NCI-H2171 (cell line): Measurements from ENCODE around the gene ZNF674.
"Not testable (repeated sequence)": the region's sequence is repeated elsewhere in the genome, so short reads cannot be mapped to it uniquely, and the experiment has no call there.

Experiments
- DNase-seq: peaks from one replicate; lab custom pipeline; 2025; lab: John Stamatoyannopoulos, UW

ZNF674 gene

DNA sequence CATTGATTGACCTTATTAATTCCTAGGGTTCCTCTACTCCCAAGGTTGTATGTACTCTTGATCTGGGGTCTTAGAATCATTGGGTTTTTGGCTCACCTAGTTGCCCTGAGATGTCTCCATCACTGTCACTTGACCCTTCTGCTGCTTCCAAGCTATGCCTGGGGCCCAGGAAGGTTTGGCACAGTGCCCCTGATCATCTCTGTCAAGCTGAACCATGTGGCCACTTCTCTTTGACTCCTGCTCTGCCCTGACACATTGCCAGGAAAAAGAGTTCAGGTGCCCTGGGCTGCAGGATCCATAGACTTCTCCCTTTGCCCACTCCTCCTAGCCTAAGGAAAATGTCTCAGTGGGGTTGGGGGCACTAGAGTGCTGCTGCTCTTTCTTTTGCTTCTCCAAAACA is 24.4 kb upstream of the ZNF674 start:
- no peak for DNase-seq

DNA sequence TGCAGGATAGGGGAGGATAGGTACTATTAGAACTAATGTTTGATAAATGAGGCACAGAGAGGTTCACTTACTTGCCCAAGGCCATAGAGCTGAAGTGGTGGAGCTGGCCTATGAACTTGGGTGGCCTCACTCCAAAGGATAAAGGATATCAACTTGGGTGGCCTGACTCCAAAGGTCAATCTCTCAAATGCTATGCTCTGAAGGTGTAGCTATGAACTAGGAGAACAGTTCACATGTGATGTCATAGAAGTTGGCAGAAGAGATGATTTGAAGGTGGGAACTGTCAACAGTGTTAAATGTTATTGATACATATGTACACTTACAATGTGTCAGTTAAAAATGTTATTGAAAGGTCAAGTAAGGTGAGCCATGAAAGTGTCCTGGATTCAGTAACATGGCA is 22.2 kb upstream of the ZNF674 start:
- DNase-seq, result no peak

DNA sequence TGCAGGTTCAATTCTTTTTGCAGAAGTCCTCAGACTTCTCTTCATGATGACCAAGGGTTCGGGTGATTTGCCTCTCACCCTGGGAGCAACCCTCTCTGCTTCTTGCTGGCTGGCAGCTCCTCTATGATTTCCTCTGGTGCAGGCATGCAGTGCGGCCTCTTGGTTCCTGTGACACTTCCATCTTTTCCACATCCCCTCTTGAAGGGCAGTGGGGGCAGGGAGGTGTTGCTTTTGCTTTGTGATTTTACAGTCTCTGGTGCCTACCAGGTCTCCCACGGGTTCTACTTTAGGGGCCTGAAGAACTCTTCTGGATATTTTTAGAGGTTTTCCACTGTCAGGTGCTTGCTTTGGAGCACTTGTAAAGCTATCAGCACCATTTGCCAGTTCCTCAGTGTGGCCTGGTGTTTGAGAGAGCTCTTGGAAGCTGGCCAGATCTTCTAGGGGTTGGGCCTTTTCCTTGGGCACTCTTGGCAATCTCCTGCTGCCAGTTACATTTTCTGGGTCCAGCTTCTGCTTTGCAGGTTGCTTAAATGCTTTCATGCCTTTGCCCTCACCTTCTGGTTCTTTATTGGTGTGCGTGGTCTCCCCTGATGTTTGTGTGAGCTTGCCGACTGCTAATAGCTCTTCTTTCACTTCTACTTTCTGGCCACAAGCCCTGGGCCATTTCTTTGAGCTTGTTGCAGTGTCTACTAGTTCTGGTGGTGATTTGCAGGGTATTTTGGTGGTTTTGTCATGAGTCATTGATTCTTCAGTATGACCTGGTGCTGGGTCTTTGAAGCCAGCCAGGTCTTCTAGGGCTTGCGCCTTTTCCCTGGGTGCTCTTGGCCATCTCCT is 16.8 kb upstream of the ZNF674 start:
- no peak for DNase-seq

DNA sequence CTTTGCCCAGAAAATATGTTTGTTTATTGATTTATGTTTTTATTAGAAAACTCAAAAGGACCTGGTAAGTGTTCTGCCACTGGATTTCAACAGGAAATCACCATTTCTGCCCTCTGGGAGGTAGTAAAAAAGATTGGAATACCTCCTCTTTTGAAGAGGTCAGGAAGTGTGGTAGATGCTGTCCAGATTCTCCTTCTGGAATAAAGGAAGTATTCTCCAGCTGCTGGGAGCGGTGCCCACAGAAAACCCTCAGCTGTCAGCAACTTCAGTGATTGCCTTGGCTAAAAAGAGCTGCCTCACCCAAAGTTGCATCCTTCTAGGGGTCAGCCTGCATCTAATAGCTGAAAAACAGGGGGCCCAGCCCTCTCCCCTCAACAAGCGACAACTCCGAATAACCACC is 13.8 kb upstream of the ZNF674 start:
- DNase-seq, result no peak

DNA sequence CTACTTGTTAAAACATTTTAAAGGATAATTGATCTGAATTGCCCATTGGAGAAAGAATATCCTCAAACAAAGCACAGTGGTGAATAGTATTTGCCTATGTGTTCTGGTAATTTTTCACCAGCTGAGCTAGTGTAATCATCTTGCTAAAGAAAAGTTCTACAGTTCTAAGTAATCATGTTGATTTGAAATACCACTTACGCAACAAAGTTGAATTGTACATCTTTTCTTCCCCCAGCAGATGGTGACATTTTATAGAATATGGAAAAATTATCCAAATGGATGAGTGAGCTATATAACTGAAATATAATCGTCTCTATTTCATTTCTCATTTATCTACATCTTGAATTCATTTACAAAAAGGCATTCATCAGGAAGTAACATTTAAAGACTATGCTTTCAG is 9.7 kb upstream of the ZNF674 start:
- DNase-seq, result no peak

DNA sequence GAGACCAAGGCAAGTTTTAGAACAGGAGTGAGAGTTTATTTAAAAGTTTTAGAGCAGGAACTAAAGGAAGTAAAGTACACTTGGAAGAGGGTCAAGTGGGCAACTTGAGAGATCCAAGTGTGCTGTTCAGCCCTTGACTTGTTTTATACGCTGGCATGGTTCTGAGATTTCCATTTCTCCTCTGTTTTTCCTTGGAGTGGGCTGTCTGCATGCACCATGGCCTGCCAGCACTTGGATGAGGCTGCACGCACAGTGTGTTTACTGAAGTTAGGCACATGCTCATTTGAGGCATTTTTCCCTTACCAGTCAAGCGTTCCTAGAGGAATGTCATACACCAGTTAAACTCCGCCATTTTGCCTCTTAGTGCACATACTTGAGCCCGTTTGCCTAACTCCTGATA is 8.7 kb upstream of the ZNF674 start:
- DNase-seq, result no peak

DNA sequence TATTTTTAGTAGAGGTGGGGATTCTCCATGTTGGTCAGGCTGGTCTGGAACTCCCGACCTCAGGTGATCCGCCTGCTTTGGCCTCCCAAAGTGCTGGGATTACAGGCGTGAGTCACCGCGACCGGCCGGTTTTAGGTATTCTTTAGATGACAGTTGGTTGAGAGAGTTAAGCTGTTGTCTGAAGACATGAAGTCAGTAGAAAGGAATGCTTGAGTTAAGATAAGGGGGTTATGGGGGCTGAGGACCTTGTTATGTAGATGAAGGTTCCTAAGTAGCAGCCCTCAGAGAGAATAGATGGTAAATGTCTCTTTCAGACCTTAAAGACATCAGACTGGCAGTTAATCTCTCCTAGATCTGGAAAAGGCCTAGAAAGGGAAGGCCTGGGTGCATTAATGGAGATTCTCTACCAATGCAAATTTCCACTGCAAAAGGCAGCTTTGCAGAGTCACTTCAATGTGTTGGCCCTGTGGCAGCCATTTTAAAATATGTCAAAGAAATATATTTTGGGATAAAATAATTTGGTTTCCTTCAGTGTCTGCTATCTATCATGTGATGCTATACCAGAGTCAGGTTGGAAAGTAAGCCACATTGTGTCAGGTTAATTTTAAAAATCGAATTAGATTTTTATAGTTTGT is 6.4 kb upstream of the ZNF674 start:
- no peak for DNase-seq

DNA sequence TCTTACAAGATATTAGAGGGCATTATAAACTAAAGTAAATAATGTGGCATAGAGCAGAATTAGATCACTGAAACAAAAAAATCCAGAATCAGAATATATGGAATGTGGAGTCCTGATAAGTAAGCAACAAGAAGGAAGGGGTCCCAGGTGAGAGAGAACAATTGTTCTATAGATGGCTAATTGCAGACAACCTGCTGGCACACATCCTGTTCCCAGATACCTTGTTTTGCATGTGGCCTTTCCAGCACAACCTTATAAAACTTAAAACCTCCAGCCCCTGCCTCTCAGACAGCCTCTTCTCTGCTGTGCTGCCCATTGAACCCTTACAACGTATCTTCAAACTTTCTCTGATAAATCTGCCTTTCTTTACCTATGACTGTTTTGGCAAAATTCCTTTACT is 4.7 kb upstream of the ZNF674 start:
- DNase-seq, result no peak

DNA sequence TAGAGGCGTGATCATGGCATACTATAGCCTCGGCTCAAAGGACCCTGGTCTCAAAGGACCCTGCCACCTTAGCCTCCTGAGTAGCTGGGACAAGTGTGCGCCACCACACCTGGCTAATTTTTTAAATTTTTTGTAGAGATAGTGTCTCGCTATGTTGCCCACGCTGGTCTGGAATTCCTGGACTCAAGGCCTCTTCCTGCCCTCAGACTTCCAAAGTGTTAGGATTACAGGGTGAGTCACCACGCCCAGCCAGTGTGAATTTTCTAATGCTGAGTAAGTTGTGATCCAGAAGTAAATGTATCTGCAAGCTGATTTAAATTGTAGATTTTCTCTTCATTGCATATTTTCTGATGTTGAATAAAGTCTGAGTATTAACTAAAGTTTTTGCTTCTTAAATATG is 2.6 kb upstream of the ZNF674 start:
- no peak for DNase-seq

DNA sequence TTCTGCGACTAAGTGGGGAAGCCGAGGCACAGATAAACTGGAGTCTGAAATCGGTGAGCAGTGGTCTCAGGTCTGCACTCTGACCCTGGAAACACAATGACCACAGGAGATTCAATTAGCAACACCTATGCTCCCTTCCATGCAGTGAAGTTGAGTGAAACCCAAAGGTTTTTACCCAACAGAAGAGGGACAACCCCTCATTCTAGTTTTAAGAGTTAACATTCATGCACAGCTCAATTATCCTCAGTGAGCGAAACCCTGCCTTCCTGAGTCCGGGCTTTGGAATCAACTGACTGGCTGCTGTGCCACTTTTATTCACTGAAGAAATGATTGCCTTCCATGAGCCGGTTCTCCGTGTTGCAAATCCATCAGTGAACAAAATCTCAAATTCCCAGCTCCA is 694 bp downstream of the ZNF674 start:
- DNase-seq, result not testable (repeated sequence)

DNA sequence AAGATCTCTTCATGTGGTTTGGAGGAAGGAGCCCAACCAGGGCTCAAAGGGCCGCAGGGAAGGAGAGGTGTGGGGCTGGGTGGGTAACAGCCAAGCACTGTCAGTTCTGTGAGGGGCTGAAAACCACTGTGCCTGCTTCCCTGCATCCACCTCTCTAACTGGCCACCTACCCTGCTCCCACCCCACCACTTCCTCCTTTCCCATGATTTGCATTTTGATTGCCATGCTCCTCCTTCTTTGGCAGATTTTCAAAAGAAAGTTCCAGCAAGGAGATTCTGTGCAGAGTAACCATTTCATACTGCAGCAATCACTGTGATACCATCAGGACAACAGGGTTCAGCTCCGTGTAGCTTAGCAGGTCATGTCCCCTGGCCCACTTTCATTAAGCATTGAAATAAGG is 1.8 kb downstream of the ZNF674 start:
- no peak for DNase-seq

DNA sequence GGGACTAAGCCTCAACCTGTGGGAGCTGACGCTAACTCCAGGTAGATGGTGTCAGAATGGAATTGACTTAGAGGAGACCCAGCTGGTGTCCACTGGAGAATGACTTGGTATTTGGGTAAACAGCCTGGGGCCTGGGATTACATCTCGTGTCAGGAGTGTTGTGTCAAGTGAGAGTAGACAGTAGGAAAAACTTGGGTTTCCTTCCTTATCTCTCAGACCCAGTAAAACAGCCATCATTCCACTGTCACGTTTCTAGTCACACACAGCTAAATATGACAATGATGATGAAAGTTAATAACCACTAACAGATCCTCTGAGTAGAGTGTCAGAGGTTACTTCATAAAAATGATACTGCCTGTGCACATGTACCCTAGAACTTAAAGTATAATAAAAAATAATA is 13.8 kb downstream of the ZNF674 start:
- no peak for DNase-seq

DNA sequence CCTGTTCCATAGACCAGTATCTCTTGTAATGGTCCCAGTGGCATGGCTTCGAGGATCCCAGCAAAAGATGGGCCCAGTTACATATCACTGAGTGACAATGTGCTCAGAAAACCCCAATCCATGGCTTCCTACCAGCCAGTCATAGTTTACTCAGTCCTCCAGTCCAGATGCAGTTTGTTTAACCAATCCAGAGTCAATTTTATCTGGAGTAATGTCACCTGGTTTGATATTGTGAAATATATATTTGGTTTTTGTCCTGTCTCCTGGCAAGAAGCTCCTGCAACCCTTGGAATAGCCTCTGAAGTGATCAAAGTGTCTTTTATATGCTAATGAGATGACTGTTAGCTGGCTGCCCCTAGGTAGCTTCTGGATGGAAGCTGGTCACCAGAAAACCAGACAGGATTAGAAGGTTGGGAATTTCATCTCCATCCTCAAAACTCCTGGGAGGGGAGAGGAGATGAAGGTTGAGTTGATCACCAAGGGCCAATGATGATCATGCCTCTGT is 14.8 kb downstream of the ZNF674 start:
- not testable (repeated sequence) for DNase-seq

DNA sequence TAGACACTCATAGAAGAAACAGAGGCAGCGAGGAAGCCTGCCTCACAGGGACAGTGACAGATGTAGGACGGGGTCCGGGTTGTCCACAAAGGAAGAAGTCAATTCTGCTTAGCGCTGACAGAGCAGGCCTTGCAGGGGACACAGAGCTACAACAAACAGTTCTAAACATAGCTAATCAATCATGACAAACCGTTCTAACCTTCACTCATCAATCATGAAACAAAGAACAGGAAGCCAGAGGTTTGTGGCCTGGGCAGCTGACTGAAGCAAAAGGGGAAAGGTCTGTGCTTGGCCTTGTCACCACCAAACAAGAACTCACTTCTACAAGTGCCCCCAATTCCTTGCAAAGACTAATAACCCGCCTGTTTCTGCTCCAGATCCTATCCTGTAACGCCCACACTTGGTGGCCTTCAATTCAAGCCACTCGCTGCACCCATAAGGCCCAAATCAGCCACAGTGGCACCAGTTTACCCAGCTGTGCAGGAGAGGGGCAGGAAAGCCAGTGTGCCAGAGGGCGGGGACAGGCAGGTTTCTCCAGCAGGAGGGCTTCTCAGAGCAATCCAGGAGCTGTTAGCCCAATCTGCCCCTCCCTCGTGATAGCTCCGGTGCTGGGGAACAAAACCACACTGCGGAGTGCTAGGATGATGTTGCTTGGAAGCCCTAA is 15.3 kb downstream of the ZNF674 start:
- DNase-seq, result not testable (repeated sequence)

DNA sequence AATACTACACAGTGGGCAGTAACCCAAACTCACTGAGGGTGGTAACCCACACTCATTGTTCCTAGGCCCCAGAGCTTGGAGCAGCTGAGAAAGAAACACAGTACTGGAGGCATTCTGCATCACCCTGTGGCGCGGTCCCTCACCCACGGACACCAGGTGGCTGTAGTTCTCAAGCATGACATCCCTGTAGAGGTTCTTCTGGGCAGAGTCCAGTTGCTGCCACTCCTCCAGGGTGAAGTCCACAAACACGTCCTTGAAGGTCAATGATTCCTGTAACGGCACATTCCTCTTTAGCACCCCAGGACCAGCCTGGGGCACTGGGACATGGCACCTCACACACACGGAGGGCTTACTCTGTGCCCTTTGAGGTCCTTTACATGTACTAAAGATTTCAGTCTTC is 16.6 kb downstream of the ZNF674 start:
- not testable (repeated sequence) for DNase-seq

DNA sequence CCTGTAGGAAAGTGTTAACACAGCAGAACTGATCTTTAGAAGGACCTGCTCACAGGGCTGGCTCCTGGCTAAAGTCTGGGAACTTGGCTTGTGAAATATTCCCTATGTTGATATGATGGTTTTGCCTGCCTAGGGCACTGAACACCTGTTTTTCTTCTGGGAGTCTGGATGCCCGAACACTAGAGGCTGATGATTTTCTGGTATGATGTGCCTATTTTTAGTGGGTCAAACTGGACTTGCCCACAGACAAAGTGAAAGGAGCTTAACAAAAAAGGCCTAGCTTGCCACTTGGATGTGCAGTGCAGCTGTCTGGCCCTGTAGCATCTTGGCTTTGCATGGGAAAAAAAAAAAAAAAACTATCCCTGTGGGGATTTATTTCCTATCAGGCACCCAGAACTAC is 39.1 kb downstream of the ZNF674 start:
- DNase-seq, result no peak

DNA sequence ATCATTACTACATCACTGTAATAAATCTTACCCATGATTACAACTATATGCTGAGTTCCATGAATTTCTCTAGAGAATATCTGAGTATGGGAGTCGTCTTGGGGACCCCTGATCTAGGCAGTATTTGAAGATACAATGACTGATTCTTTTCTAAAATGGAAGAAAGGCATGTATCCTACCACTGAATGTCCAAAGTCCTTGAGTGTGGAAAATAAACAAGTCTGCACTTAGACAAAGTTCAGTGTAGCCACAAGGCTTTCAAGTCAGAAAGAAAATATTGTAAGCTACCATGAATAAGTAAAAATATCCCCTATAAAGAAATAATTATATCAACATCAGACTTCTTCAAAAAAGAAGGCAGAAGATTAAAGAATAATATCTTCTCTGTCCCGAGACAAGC is 42.4 kb downstream of the ZNF674 start:
- DNase-seq, result no peak

DNA sequence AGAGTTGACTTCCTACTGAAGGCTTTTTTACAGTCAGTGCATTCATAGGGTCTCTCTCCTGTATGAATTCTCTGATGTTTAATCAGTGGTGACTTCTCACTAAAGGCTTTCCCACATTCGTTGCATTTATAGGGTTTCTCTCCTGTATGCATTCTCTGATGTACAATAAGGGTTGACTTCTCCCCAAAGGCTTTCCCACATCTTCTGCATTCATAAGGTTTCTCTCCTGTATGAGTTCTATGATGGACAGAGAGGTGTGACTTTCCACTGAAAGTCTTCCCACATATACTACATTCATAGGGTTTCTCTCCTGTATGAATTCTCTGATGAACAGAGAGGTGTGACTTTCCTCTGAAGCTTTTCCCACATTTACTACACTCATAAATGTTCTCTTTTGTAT is 45.2 kb downstream of the ZNF674 start:
- no peak for DNase-seq

DNA sequence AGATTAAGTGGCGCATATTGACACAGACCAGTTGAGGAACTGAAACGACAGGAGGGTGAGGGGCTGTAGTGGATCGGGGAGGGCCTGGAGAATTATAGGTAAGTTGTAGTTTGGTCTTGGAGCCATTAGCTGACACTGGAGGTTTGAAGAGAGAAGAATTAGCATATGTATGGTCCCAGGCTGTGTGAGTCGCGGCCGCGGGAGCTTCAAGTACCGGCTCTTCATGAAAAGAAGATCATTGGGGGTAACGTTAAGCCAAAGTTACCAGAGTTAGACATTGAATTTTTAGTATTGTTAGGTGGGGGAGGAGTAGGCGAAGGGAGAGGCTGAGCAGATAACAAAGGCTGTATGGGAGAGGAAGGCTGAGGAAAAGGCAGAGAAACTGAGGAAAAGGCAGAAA is 56.5 kb downstream of the ZNF674 start:
- no peak for DNase-seq

DNA sequence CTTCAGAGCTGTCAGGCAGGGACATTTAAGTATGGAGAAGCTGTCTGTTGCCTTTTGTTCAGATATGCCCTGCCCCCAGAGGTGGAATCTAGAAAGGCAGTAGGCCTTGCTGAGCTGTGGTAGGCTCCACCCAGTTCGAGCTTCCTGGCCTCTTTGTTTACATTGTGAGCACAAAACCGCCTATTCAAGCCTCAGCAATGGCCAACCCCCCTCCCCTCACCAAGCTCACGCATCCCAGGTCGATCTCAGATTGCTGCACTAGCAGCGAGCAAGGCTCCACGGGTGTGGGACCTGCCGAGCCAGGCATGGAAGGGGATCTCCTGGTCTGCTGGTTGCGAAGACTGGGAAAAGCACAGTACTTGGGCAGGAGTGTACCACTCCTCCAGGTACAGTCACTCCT is 59.3 kb downstream of the ZNF674 start:
- no peak for DNase-seq

DNA sequence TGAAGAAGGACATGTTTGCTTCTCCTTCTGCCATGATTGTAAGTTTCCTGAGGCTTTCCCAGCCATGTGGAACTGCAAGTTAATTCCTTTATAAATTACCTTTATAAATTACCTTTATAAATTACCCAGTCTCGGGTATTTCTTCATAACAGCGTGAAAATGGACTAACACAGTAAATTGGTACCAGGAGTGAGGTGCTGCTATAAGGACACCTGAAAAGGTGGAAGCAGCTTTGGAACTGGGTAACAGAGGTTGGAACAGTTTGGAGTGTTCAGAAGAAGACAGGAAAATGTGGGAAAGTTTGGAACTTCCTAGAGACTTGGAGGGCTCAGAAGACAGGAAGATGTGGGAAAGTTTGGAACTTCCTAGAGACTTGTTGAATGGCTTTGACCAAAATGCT is 66.6 kb downstream of the ZNF674 start:
- not testable (repeated sequence) for DNase-seq

DNA sequence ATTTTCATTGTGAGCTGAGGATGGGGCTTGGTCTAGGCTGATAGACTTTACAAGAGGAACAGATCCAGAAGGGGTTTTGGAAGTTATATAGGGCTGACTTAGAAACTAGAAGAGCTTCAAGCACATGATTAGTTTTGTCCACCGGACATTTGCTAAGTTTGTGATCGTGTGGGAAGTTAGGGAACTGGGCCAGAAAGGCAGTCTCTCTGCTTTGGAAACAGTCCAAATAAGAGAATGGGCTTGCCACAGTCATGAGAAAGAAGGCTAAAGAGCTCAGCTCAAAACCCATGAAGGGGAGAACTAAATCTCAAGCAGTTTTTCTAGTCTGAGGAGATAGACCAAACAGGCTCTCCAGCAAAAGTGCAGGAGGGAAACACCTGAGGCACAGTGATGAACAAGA is 67.8 kb downstream of the ZNF674 start:
- no peak for DNase-seq

DNA sequence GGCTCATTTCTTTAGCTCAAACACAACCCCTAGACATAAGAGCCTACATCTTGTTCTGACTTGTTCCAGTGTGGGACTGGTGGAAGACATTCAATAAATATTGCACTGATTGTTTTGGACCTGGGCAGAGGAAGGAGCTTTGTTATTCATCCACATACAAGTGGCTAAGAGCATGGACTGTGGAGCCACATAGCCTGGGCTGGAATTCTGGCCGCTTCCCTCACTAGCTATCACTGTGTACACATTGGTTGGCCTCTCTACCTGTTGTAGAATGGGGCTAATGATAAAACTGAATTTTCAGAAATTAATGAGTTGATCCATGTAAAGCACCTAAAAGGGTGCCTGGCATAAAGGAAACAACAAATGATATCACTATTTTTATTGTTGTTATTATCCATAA is 80.0 kb downstream of the ZNF674 start:
- DNase-seq, result no peak
